NCI-H748 treated with DMSO at 0.1 percent for 48 hours (cell line): ENCODE measurements around the gene PCDHGA1.
"Not testable (repeated sequence)": the region's sequence is repeated elsewhere in the genome, so short reads cannot be mapped to it uniquely, and the experiment has no call there.

Experiments
- DNase-seq: peaks from one replicate; lab custom pipeline; 2025; lab: John Stamatoyannopoulos, UW

PCDHGA1 gene

DNA sequence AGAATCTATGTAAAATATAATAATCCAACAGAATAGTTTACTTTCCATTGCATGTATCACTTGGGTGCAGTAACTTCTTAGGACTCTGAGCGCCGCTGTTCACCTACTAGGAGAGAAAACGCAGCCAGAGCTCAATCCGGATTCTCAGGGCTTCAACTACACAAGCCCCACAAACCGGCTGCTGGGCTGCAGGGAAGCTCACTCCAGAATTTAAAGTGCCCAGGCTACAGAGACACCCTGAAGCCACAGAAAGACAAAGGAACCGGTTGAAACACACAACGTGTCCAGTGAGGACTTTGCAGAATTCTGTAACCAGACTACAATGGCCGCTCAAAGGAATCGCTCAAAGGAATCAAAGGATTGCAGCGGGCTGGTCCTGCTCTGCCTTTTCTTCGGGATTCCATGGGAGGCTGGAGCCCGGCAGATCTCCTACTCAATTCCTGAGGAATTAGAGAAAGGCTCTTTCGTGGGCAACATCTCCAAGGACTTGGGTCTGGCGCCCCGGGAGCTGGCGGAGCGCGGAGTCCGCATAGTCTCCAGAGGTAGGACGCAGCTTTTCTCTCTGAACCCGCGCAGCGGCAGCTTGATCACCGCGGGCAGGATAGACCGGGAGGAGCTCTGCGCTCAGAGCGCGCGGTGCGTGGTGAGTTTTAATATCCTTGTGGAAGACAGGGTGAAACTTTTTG, 82.7 kb downstream of the PCDHGA1 start, which contains the start of gene PCDHGA10:
Gene PCDHGA10 (plus strand): TSS at position 134 of the 686 bp plus-strand sequence. CDS start 189 bp downstream, at position 323.
- peak; percentile 65 for DNase-seq

- DNase-seq = peak; percentile 7
These were observed 83.3 kb downstream of the PCDHGA1 start for GRCh38 chr5:141413540-141414069.

GRCh38 chr5:141414548-141415274, 84.4 kb downstream of the PCDHGA1 start:
- not testable (repeated sequence) for DNase-seq

DNA sequence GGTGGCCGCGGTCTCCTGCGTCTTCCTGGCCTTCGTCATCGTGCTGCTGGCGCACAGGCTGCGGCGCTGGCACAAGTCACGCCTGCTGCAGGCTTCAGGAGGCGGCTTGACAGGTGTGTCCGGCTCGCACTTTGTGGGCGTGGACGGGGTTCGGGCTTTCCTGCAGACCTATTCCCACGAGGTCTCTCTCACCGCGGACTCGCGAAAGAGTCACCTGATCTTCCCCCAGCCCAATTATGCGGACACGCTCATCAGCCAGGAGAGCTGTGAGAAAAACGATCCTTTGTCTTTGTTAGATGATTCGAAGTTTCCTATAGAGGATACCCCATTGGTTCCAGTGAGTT, 84.9 kb downstream of the PCDHGA1 start:
- not testable (repeated sequence) for DNase-seq

DNA sequence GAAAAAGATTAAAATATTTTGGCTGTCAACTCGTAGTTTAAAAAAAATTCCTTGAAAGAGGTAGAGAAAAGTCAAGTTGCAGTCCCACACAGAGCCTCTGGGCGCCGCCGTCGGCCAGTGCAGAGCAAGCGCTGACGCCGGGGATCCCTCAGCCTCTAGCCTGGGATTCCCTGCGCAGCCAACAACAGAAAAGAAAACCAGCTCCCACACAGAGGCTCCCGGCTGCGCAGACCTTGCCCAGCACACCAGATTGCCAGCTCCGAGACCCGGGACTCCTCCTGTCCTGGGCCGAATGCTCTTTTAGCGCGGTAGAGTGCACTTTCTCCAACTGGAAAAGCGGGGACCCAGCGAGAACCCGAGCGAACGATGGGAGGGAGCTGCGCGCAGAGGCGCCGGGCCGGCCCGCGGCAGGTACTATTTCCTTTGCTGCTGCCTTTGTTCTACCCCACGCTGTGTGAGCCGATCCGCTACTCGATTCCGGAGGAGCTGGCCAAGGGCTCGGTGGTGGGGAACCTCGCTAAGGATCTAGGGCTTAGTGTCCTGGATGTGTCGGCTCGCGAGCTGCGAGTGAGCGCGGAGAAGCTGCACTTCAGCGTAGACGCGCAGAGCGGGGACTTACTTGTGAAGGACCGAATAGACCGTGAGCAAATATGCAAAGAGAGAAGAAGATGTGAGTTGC, 87.3 kb downstream of the PCDHGA1 start, which contains the start of gene PCDHGB7:
Gene PCDHGB7 (plus strand): TSS at position 184 of the 679 bp plus-strand sequence. CDS start 183 bp downstream, at position 367.
- DNase-seq = not testable (repeated sequence)

GRCh38 chr5:141419074-141419880, 89.0 kb downstream of the PCDHGA1 start:
- no peak for DNase-seq

DNA sequence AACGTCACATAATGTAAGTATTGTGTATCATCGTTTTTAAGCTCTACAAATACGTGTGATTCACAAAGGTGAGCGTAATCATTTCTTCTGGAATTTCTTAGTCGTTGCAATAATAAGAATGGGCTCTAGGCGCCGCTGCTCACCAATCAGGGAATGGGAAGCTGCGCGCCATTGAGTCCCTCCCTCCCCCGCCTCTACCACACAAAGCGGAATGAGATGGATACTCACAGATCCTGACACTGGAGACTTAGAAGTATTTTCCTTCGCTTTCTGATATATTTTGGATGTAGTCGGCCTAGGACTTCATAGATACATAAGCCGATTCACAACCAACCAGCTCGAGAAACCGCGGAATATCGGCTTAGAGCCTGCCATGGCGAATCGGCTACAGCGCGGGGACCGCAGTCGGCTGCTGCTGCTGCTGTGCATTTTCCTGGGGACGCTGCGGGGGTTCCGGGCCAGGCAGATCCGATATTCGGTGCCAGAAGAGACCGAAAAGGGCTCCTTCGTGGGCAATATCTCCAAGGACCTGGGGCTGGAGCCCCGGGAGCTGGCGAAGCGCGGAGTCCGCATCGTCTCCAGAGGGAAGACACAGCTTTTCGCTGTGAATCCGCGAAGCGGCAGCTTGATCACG, 90.7 kb downstream of the PCDHGA1 start, which contains the start of gene PCDHGA11:
Gene PCDHGA11 (plus strand): TSS at position 197 of the 634 bp plus-strand sequence. CDS start 177 bp downstream, at position 374.
- no peak for DNase-seq

DNA sequence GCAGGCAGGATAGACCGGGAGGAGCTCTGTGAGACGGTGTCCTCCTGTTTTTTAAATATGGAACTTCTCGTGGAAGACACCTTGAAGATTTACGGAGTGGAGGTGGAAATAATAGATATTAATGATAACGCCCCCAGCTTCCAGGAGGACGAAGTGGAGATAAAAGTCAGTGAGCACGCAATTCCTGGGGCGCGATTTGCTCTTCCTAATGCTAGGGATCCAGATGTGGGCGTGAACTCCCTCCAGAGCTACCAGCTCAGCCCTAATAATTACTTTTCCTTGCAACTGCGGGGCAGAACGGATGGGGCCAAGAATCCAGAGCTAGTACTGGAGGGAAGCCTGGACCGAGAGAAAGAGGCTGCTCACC, 91.2 kb downstream of the PCDHGA1 start:
- no peak for DNase-seq

DNA sequence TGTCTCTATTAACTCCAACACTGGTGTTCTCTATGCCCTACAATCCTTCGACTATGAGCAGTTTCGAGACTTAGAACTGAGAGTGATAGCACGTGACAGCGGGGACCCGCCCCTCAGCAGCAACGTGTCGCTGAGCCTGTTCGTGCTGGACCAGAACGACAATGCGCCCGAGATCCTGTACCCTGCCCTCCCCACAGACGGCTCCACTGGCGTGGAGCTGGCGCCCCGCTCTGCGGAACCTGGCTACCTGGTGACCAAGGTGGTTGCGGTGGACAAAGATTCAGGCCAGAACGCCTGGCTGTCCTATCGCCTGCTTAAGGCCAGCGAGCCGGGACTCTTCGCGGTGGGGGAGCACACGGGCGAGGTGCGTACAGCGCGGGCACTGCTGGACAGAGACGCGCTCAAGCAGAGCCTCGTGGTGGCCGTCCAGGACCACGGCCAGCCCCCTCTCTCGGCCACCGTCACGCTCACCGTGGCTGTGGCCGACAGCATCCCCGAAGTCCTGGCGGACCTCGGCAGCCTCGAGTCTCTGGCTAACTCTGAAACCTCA, 92.5 kb downstream of the PCDHGA1 start:
- DNase-seq = no peak

DNA sequence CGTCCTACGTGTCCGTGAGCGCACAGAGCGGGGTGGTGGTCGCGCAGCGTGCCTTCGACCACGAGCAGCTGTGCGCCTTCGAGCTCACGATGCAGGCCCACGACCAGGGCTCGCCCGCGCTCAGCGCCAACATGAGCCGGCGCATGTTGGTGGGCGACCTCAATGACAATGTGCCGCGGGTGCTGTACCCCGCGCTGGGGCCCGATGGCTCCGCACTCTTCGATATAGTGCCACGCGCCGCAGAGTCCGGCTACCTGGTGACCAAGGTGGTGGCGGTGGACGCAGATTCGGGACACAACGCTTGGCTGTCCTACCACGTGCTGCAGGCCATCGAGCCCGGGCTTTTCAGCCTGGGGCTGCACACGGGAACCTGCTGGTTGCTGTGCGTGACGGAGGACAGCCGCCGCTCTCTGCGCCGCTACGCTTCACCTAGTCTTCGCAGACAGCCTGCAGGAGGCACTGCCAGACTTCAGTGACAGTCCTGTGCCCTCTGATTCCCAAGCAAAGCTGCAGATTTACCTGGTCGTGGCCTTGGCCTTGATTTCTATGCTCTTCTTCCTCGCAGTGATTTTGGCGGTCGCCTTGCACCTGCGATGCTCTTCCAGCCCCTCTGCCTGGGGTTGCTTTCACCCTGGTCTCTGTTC, 97.6 kb downstream of the PCDHGA1 start:
- no peak for DNase-seq

- no peak for DNase-seq
These were observed 100.2 kb downstream of the PCDHGA1 start, which contains the start of gene PCDHGA12 for GRCh38 chr5:141430332-141431113. TSS of gene PCDHGA12 (plus strand) at chr5:141430507. CDS start at chr5:141430760, 253 bp downstream.

GRCh38 chr5:141431286-141431685, 101.0 kb downstream of the PCDHGA1 start:
- no peak for DNase-seq

- not testable (repeated sequence) for DNase-seq
These were observed 102.0 kb downstream of the PCDHGA1 start for GRCh38 chr5:141432308-141432707.

DNA sequence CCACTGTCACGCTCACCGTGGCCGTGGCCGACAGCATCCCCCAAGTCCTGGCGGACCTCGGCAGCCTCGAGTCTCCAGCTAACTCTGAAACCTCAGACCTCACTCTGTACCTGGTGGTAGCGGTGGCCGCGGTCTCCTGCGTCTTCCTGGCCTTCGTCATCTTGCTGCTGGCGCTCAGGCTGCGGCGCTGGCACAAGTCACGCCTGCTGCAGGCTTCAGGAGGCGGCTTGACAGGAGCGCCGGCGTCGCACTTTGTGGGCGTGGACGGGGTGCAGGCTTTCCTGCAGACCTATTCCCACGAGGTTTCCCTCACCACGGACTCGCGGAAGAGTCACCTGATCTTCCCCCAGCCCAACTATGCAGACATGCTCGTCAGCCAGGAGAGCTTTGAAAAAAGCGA, 102.4 kb downstream of the PCDHGA1 start:
- DNase-seq = not testable (repeated sequence)

DNA sequence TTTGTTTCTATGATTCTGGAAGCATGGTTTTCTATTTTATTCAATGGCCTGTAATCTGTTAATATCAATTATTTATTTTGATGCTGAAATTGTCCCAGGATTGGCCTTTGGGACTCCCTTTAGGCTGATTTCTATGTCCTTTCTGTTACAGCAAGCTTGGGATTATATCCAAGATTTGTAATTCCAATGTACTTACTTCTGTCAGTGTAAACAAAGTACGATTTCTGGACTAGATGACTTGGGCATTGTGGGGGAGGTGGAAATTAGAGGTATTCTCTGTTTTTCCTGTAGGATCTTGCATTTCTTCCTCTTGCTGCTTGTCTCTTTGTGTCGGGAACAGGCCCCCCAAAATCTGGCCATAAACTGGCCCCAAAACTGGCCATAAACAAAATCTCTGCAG, 103.7 kb downstream of the PCDHGA1 start:
- no peak for DNase-seq

GRCh38 chr5:141437221-141437620, 106.9 kb downstream of the PCDHGA1 start:
- DNase-seq = no peak

DNA sequence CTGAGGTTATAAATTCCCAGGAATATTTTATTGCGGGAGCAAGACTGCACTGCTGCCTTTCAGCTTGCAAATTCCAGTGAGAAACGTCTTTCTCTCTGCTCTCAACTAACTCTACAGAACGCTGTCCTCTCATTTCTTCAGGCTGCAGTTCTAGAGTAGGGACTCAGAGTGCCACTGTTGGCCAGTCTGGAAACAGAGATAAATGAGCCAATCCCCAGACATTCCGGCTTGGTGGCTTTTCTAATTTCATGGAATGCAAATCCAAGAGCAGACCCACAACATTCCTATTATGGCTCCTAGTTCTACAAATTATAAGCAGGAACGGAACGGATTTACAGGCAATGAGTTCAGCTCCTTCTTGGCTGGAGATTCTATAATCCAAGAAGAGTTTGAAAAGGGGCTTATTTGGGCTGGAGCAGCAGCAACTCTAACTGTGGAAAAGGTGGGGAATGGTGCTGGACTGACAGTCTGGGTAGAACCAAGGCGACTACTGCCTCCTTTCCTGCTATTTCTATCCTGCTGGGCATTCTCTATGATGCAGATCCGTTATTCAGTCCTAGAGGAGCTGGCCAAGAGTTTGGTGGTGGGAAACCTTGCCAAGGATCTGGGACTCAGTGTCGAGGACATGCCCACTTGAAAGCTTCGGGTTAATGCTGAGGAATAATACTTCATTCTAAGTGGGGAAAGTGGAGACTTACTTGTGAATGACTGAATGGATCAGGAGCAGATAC, 109.3 kb downstream of the PCDHGA1 start:
- no peak for DNase-seq

DNA sequence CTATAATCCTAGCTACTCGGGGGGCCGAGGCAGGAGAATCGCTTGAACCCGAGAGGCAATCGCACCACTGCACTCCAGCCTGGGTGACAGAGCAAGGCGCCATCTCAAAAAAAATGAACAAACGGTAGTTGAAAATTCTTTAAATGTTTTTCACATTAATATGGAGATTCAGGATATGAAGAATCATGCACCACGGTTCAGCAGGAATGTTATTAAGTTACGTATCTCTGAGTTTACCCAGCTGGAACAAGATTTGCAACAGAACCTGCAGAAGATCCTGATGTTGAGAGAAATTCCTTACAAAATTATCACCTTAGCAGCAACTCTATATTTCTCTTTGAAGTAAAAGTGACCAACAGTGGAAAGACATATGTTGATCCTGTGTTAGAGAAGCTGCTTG, 110.0 kb downstream of the PCDHGA1 start:
- no peak for DNase-seq
